B cell (primary cell): ENCODE measurements around the gene PTPRG.

ENCODE experiments used
- CTCF ChIP-seq: fragments of 200-600 bp; IDR thresholded peaks from one replicate; pipeline ENCODE4 v1.8.0; 2022; ENCODE audit warnings: antibody characterized with exemption, mild to moderate bottlenecking
- EZH2 ChIP-seq: IDR thresholded peaks from 2 replicates; pipeline ENCODE4 v1.6.1; 2012; ENCODE audit warnings: borderline replicate concordance, low read depth, mild to moderate bottlenecking, moderate library complexity, low read length; ENCODE audit not compliant: insufficient read depth, poor library complexity, severe bottlenecking

GRCh38 chr3:62103531-62103930 is 542.2 kb downstream of the PTPRG start:
- TF ChIP-seq EZH2 (no peak), CTCF (no peak)
